ENCODE results near the gene RALB. TPM values are rescaled to one million over a fixed set of nuclear protein-coding genes. Genes with fewer than 3 reads are reported as not detected.

The RALB gene
- total RNA-seq, 1 donor from 2014 or later: 23.5 TPM

DNA sequence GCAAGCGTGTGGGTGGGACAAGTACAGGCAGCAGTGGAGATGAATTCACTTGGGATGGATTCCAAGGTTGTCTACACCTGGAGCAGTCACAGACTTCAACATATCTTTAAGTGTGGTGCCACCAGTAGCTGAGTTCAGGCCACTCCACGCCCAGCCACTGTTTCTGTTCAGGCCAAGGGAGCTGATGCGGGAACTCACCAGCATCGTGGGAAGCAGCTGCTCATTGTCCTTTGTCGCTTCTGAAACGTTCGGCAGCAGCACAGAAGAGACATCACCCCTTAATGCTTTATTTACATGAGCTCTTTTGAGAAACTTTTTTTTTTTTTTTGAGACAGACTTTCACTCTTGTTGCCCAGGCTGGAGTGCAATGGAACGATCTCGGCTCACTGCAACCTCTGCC is 73.4 kb downstream of the RALB start:
- H3K9me3 Mint-ChIP-seq (ENCODE audit: low read depth): no peaks in the 10 kb centered on the region
- no peak overlapping the region for H3K4me3 Mint-ChIP-seq (ENCODE audit: unreplicated experiment)
- TF ChIP-seq, protein P1, sequence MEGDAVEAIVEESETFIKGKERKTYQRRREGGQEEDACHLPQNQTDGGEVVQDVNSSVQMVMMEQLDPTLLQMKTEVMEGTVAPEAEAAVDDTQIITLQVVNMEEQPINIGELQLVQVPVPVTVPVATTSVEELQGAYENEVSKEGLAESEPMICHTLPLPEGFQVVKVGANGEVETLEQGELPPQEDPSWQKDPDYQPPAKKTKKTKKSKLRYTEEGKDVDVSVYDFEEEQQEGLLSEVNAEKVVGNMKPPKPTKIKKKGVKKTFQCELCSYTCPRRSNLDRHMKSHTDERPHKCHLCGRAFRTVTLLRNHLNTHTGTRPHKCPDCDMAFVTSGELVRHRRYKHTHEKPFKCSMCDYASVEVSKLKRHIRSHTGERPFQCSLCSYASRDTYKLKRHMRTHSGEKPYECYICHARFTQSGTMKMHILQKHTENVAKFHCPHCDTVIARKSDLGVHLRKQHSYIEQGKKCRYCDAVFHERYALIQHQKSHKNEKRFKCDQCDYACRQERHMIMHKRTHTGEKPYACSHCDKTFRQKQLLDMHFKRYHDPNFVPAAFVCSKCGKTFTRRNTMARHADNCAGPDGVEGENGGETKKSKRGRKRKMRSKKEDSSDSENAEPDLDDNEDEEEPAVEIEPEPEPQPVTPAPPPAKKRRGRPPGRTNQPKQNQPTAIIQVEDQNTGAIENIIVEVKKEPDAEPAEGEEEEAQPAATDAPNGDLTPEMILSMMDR (IDR thresholded peaks at IDR 0.05): no peak
- peaks cover 3% of the 10 kb centered on the region for H3K36me3 Mint-ChIP-seq (ENCODE audit: low read depth)
- H3K27me3 Mint-ChIP-seq (ENCODE audit: low read depth): peaks cover 42% of the 10 kb centered on the region
- no peak overlapping the region for H3K27ac Mint-ChIP-seq (ENCODE audit: unreplicated experiment)
- no peaks in the 10 kb centered on the region for H3K4me1 Mint-ChIP-seq (ENCODE audit: low read depth)
- DNase-seq (ENCODE audit: low spot score): no peak

DNA sequence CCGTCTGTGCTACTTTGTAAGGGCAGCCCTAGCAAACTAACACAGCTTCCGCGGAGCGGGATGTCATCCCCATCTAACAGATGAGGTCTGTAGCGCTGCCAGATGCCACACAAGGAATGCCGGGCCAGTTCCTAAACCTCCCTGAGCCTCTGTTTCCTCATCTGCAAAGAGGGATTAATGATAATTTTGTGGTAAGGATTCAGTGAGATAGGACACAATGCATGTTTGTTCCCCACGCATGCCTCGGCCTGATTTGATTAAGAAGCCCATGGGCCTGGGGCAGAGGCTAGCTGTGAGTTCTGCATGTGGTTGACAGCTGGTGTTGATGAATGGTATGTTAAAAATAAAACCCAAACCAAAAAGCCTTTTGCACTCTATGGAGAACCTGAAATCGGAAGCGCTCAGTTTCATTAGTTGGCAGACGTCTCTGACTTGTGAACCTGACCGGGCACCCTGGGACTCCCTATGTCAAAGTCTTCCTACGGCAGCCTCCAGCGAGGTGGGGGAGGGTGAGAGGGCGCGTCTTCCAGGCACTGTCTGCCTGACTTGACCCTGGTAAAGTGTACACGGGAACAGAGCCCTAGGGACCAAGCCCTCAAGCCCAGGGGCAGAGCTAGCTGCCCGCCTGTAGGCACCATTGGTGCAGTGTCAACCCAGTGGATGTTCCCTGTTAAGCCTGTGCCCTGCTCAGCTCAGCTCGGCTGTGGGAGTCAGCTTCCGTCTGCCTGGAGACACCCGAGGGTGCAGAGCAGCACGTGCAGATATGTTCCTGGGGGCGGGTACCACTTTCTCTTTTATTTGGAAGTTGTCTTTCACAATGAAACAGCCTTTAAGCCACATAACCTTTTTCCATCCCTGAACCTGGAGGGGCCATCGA is 78.5 kb downstream of the RALB start:
- no peak for DNase-seq (ENCODE audit: low spot score)
- TF ChIP-seq, protein P1 (IDR thresholded peaks at IDR 0.05): no peak
- Mint-ChIP-seq H3K36me3 (ENCODE audit: low read depth) (peaks cover 1% of the 10 kb centered on the region), H3K9me3 (ENCODE audit: low read depth) (peaks cover 3% of the 10 kb centered on the region), H3K4me1 (ENCODE audit: low read depth) (no peaks in the 10 kb centered on the region), H3K27me3 (ENCODE audit: low read depth) (peaks cover 69% of the 10 kb centered on the region), H3K27ac (ENCODE audit: unreplicated experiment) (no peak overlapping the region), H3K4me3 (ENCODE audit: unreplicated experiment) (no peak overlapping the region)

DNA sequence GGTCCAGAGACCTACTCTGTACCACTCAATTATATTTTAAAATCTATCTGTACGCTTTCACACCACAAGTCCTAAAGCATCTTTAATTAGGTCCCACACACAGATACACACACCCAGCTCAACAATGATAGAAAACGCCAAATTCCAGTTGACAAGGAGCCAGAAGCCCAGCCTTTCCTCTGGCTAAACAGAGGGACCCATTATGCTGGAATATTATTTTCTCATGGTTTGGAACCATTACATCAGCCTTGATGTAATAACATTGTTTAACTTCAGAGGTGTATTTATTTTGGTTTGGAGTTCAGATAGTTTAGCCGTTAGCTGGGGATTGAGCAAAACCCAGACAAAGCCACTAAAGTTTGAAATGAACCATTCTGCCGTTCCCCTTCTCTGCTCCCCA is 79.3 kb downstream of the RALB start:
- no peak overlapping the region for H3K27ac Mint-ChIP-seq (ENCODE audit: unreplicated experiment)
- H3K9me3 Mint-ChIP-seq (ENCODE audit: low read depth): peaks cover 3% of the 10 kb centered on the region
- peaks cover 4% of the 10 kb centered on the region for H3K36me3 Mint-ChIP-seq (ENCODE audit: low read depth)
- H3K4me1 Mint-ChIP-seq (ENCODE audit: low read depth): no peaks in the 10 kb centered on the region
- no peak overlapping the region for H3K4me3 Mint-ChIP-seq (ENCODE audit: unreplicated experiment)
- peaks cover 73% of the 10 kb centered on the region for H3K27me3 Mint-ChIP-seq (ENCODE audit: low read depth)
- DNase-seq (ENCODE audit: low spot score): no peak
- TF ChIP-seq, protein P1 (IDR thresholded peaks at IDR 0.05): no peak

DNA sequence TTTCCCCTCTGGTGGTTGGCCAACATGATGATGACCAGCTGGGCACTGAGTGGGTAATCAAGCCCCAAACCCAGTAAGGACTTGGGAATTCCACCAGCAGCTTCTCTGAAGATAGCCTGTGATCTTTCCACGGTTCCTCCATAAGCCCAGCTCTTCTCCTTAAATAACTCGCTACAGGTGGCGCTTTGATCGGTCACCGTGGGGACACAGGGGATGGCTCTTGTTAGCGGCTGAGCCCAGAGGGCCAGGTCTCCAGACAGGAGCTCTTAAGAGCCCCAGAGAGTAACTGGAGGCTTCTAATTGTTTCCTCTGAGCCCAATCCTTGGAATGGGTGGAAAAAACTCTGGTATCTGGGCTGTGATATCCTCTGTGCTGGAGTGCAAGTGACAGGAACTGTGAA is 79.7 kb downstream of the RALB start:
- TF ChIP-seq, protein P1 (IDR thresholded peaks at IDR 0.05): no peak
- no peak overlapping the region for H3K4me3 Mint-ChIP-seq (ENCODE audit: unreplicated experiment)
- H3K4me1 Mint-ChIP-seq (ENCODE audit: low read depth): no peaks in the 10 kb centered on the region
- H3K27ac Mint-ChIP-seq (ENCODE audit: unreplicated experiment): no peak overlapping the region
- H3K36me3 Mint-ChIP-seq (ENCODE audit: low read depth): peaks cover 2% of the 10 kb centered on the region
- H3K9me3 Mint-ChIP-seq (ENCODE audit: low read depth): peaks cover 3% of the 10 kb centered on the region
- peaks cover 73% of the 10 kb centered on the region for H3K27me3 Mint-ChIP-seq (ENCODE audit: low read depth)
- DNase-seq (ENCODE audit: low spot score): no peak

DNA sequence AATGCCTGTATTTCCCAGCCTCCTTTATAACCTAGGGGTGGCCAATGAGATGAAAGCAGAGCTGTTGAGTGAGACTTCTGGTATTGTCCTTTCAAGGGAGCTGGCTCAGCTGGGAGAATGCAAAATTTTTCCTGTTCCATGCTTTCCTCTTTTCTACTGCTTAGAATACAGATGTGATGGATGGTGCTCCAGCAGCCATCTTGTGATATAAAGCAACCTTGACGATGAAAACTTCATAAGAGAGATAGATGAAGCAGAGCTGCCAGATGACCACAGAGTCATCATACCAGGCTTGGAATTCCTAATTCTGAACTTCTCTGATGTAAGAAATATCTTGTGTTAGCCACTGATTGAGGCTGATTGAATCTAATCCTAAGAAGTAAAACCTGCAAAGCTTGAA is 81.4 kb downstream of the RALB start:
- DNase-seq (ENCODE audit: low spot score): no peak
- TF ChIP-seq, protein P1 (IDR thresholded peaks at IDR 0.05): no peak
- Mint-ChIP-seq H3K9me3 (ENCODE audit: low read depth) (peaks cover 3% of the 10 kb centered on the region), H3K36me3 (ENCODE audit: low read depth) (peaks cover 2% of the 10 kb centered on the region), H3K27ac (ENCODE audit: unreplicated experiment) (no peak overlapping the region), H3K4me3 (ENCODE audit: unreplicated experiment) (no peak overlapping the region), H3K4me1 (ENCODE audit: low read depth) (no peaks in the 10 kb centered on the region), H3K27me3 (ENCODE audit: low read depth) (peaks cover 78% of the 10 kb centered on the region)
